A549 (cell line): ENCODE data around the gene DUSP3.

Source experiments
- CTCF ChIP-seq: fragments of >200 bp; sonication (Bioruptor Twin); formaldehyde crosslinking; IDR thresholded peaks from 3 replicates; pipeline ENCODE4 v1.5.1; 2016
- MYC ChIP-seq: IDR thresholded peaks from 2 replicates; pipeline ENCODE4 v1.6.1; 2012; ENCODE audit warnings: mild to moderate bottlenecking, inconsistent platforms, low read length, improper control_type of control experiment, borderline replicate concordance
- POLR2A ChIP-seq: IDR thresholded peaks from 2 replicates; pipeline ENCODE4 v1.6.1; 2012; ENCODE audit warnings: mild to moderate bottlenecking, low read length
- RFX5 ChIP-seq: fragments of 450-650 bp; IDR thresholded peaks from 2 replicates; pipeline ENCODE4 v1.7.1; 2014; ENCODE audit warnings: antibody characterized with exemption, mild to moderate bottlenecking, moderate library complexity
- TFCP2L1 ChIP-seq: fragments of 250-450 bp; sonication (Bioruptor Pico); IDR thresholded peaks from 2 replicates; pipeline ENCODE4 v1.5.0; 2021; ENCODE audit warnings: mild to moderate bottlenecking
- TF ChIP-seq, protein P1 (sequence below): IDR thresholded peaks from 2 replicates; pipeline ENCODE4 v1.6.1; 2012

DNA sequence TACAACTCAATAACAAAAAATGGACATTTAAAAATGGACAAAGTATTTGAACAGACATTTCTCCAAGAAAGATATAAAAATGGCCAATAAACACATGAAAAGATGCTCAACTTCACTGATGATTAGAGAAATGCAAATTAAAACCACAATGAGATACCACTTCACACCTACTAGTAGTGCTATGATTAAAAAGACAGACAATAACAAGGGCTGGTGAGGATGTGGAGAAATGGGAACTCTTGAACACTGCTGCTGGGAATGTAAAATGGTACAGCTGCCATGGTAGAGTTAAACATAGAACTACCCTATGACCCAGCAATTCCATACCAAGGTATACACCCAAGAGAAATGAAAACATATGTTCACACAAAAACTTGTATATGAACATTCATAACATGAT lies 26.3 kb upstream of the DUSP3 start:
- TF ChIP-seq CTCF, result no peak
- no peak for TF ChIP-seq RFX5
- TF ChIP-seq, protein P1, sequence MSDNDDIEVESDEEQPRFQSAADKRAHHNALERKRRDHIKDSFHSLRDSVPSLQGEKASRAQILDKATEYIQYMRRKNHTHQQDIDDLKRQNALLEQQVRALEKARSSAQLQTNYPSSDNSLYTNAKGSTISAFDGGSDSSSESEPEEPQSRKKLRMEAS, result no peak
- TF ChIP-seq MYC, result no peak
- no peak for TF ChIP-seq TFCP2L1 (CRISPR knock-in tag)
- TF ChIP-seq POLR2A, result no peak
